HepG2 (cell line): ENCODE data around the gene OTOP3. TPM values are rescaled to one million over a fixed set of nuclear protein-coding genes. Genes with fewer than 3 reads are reported as not detected.

Experiments
- polyA plus RNA-seq, 8 experiments: library from polyadenylated mRNA; depleted of rRNA in 3 of 8; stranded (reverse) in 7 of 8; unstranded in 1 of 8; fragments of >200 nt; fragmentation: Illumina TruSeq in 4 of 8; extraction: Trizol in 4 of 8; gene quantifications; 2 replicates each; pipeline versions ENCODE4 v1.2.1 to v1.2.3, GENCODE V29; 2011 to 2016; ENCODE audit warnings: low read depth in 4 of 8, missing spikeins in 1 of 8, mixed read lengths in 1 of 8; ENCODE audit not compliant: insufficient read depth in 1 of 8
- total RNA-seq, 5 experiments: library from RNA; depleted of rRNA; stranded (reverse); fragments of >200 nt; fragmentation: Illumina TruSeq; extraction: Trizol; gene quantifications; 2 replicates each; pipeline ENCODE4 v1.2.3, GENCODE V29; 2016; ENCODE audit warnings: low read depth in 1 of 5

The OTOP3 gene
- total and polyA plus RNA-seq, 2 of the 13 experiments (the other 11 are each of a cell fraction or from before 2014, with no cell fraction given) = not detected

Other genes starting within 250 kb of the OTOP3 start
- not detected in 2 replicates for gene CD300LF, start 223.0 kb upstream of the OTOP3 start, total RNA-seq (2016; rRNA removed; fragmentation: Illumina TruSeq; extraction: Trizol)
- gene CD300LF, start 223.0 kb upstream of the OTOP3 start, polyA plus RNA-seq (2011; rRNA removed) = not detected in 2 replicates
- gene RAB37, start 198.6 kb upstream of the OTOP3 start, total RNA-seq (2016; rRNA removed; fragmentation: Illumina TruSeq; extraction: Trizol) = 0.91 and 1.1 TPM in 2 replicates
- gene RAB37, start 198.6 kb upstream of the OTOP3 start, polyA plus RNA-seq (2011; rRNA removed) = 3.7 and 4.7 TPM in 2 replicates
- gene NHERF1, start 187.3 kb upstream of the OTOP3 start, total RNA-seq (2016; rRNA removed; fragmentation: Illumina TruSeq; extraction: Trizol) = 138 and 169 TPM in 2 replicates
- gene NHERF1, start 187.3 kb upstream of the OTOP3 start, polyA plus RNA-seq (2011; rRNA removed) = 266 and 269 TPM in 2 replicates
- 37.6 and 44.2 TPM in 2 replicates for gene NAT9, start 159.6 kb upstream of the OTOP3 start, total RNA-seq (2016; rRNA removed; fragmentation: Illumina TruSeq; extraction: Trizol)
- gene NAT9, start 159.6 kb upstream of the OTOP3 start, polyA plus RNA-seq (2011; rRNA removed) = 39.7 and 49.8 TPM in 2 replicates
- gene GRIN2C, start 76.0 kb upstream of the OTOP3 start, total RNA-seq (2016; rRNA removed; fragmentation: Illumina TruSeq; extraction: Trizol) = 0.11 TPM in 1 of 2 replicates, not detected in the other
- 0.03 and 0.07 TPM in 2 replicates for gene GRIN2C, start 76.0 kb upstream of the OTOP3 start, polyA plus RNA-seq (2011; rRNA removed)
- gene FDXR, start 62.9 kb upstream of the OTOP3 start, total RNA-seq (2016; rRNA removed; fragmentation: Illumina TruSeq; extraction: Trizol) = 99.0 and 116 TPM in 2 replicates
- gene FDXR, start 62.9 kb upstream of the OTOP3 start, polyA plus RNA-seq (2011; rRNA removed) = 23.4 and 27.7 TPM in 2 replicates
- gene FADS6, start 42.3 kb upstream of the OTOP3 start, total RNA-seq (2016; rRNA removed; fragmentation: Illumina TruSeq; extraction: Trizol) = 0.11 TPM in 1 of 2 replicates, not detected in the other
- 0.11 and 0.20 TPM in 2 replicates for gene FADS6, start 42.3 kb upstream of the OTOP3 start, polyA plus RNA-seq (2011; rRNA removed)
- 0.04 TPM in 1 of 2 replicates, not detected in the other for gene USH1G, start 12.6 kb upstream of the OTOP3 start, total RNA-seq (2016; rRNA removed; fragmentation: Illumina TruSeq; extraction: Trizol)
- gene USH1G, start 12.6 kb upstream of the OTOP3 start, polyA plus RNA-seq (2011; rRNA removed) = not detected in 2 replicates
- not detected in 2 replicates for gene OTOP2, start 11.6 kb upstream of the OTOP3 start, total RNA-seq (2016; rRNA removed; fragmentation: Illumina TruSeq; extraction: Trizol)
- gene OTOP2, start 11.6 kb upstream of the OTOP3 start, polyA plus RNA-seq (2011; rRNA removed) = not detected in 2 replicates
- 1.7 and 2.1 TPM in 2 replicates for gene HID1, start 36.9 kb downstream of the OTOP3 start, total RNA-seq (2016; rRNA removed; fragmentation: Illumina TruSeq; extraction: Trizol)
- 10.6 and 17.1 TPM in 2 replicates for gene HID1, start 36.9 kb downstream of the OTOP3 start, polyA plus RNA-seq (2011; rRNA removed)
- 1.9 and 2.1 TPM in 2 replicates for gene CDR2L, start 51.7 kb downstream of the OTOP3 start, total RNA-seq (2016; rRNA removed; fragmentation: Illumina TruSeq; extraction: Trizol)
- gene CDR2L, start 51.7 kb downstream of the OTOP3 start, polyA plus RNA-seq (2011; rRNA removed) = 1.9 and 2.1 TPM in 2 replicates
- gene MRPL58, start 76.8 kb downstream of the OTOP3 start, total RNA-seq (2016; rRNA removed; fragmentation: Illumina TruSeq; extraction: Trizol) = 68.9 and 101 TPM in 2 replicates
- 39.7 and 44.9 TPM in 2 replicates for gene MRPL58, start 76.8 kb downstream of the OTOP3 start, polyA plus RNA-seq (2011; rRNA removed)
- 428 and 565 TPM in 2 replicates for gene ATP5PD, start 111.1 kb downstream of the OTOP3 start, total RNA-seq (2016; rRNA removed; fragmentation: Illumina TruSeq; extraction: Trizol)
- gene ATP5PD, start 111.1 kb downstream of the OTOP3 start, polyA plus RNA-seq (2011; rRNA removed) = 151 and 158 TPM in 2 replicates
- gene KCTD2, start 111.3 kb downstream of the OTOP3 start, total RNA-seq (2016; rRNA removed; fragmentation: Illumina TruSeq; extraction: Trizol) = 27.5 and 28.3 TPM in 2 replicates
- gene KCTD2, start 111.3 kb downstream of the OTOP3 start, polyA plus RNA-seq (2011; rRNA removed) = 32.6 and 35.2 TPM in 2 replicates
- 0.42 and 0.69 TPM in 2 replicates for gene SLC16A5, start 152.1 kb downstream of the OTOP3 start, total RNA-seq (2016; rRNA removed; fragmentation: Illumina TruSeq; extraction: Trizol)
- 5.6 and 10.9 TPM in 2 replicates for gene SLC16A5, start 152.1 kb downstream of the OTOP3 start, polyA plus RNA-seq (2011; rRNA removed)
- 4.2 and 4.4 TPM in 2 replicates for gene ARMC7, start 174.1 kb downstream of the OTOP3 start, total RNA-seq (2016; rRNA removed; fragmentation: Illumina TruSeq; extraction: Trizol)
- 3.9 and 5.1 TPM in 2 replicates for gene ARMC7, start 174.1 kb downstream of the OTOP3 start, polyA plus RNA-seq (2011; rRNA removed)
- 31.4 and 48.6 TPM in 2 replicates for gene NT5C, start 195.8 kb downstream of the OTOP3 start, total RNA-seq (2016; rRNA removed; fragmentation: Illumina TruSeq; extraction: Trizol)
- 42.8 and 42.9 TPM in 2 replicates for gene NT5C, start 195.8 kb downstream of the OTOP3 start, polyA plus RNA-seq (2011; rRNA removed)
- gene JPT1, start 218.6 kb downstream of the OTOP3 start, total RNA-seq (2016; rRNA removed; fragmentation: Illumina TruSeq; extraction: Trizol) = 237 and 256 TPM in 2 replicates
- 32.1 and 43.3 TPM in 2 replicates for gene JPT1, start 218.6 kb downstream of the OTOP3 start, polyA plus RNA-seq (2011; rRNA removed)
- gene SUMO2, start 247.1 kb downstream of the OTOP3 start, total RNA-seq (2016; rRNA removed; fragmentation: Illumina TruSeq; extraction: Trizol) = 553 and 842 TPM in 2 replicates
- gene SUMO2, start 247.1 kb downstream of the OTOP3 start, polyA plus RNA-seq (2011; rRNA removed) = 252 and 337 TPM in 2 replicates